ENCODE measurements around the gene NEBL.
"Not testable (repeated sequence)": the region's sequence is repeated elsewhere in the genome, so short reads cannot be mapped to it uniquely, and the experiment has no call there.

NEBL gene, protein sequence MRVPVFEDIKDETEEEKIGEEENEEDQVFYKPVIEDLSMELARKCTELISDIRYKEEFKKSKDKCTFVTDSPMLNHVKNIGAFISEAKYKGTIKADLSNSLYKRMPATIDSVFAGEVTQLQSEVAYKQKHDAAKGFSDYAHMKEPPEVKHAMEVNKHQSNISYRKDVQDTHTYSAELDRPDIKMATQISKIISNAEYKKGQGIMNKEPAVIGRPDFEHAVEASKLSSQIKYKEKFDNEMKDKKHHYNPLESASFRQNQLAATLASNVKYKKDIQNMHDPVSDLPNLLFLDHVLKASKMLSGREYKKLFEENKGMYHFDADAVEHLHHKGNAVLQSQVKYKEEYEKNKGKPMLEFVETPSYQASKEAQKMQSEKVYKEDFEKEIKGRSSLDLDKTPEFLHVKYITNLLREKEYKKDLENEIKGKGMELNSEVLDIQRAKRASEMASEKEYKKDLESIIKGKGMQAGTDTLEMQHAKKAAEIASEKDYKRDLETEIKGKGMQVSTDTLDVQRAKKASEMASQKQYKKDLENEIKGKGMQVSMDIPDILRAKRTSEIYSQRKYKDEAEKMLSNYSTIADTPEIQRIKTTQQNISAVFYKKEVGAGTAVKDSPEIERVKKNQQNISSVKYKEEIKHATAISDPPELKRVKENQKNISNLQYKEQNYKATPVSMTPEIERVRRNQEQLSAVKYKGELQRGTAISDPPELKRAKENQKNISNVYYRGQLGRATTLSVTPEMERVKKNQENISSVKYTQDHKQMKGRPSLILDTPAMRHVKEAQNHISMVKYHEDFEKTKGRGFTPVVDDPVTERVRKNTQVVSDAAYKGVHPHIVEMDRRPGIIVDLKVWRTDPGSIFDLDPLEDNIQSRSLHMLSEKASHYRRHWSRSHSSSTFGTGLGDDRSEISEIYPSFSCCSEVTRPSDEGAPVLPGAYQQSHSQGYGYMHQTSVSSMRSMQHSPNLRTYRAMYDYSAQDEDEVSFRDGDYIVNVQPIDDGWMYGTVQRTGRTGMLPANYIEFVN

DNA sequence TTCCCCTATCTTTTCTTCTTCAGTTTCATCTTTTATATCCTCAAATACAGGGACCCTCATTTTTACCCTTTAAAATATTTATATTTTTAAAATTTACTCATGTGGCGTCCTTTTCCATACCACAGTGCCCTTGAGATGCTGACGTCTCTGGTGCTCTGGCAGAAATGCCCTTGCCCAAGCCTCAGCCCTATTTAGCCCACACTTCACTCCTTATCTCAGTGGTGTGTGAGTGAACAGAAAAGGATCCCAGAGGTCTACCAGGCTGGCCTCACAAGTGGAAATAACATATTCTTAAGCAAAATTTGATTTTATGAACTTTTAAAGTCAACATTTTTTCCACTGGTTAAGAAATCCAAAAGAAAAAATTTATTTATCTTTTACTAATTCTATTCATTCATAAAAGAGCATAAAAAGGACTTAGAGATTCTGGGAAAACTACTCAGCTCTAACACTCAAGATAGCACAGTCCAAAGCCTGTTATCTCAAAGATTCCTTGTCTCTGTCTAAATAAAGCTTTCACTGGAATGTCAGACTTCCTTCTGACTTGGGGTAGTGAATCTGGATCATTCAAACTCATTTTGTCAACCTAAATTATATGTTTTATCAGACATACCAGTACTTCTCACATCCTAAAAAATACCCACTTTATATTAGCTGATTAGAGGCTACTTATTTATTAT, at the start of gene NEBL:
Gene NEBL, minus strand, starts transcription at position 166 of the 680 bp plus-strand sequence. Its CDS starts 106 bp downstream, at position 60.
- no peak for DNase-seq (ENCODE audit: low read depth)

DNA sequence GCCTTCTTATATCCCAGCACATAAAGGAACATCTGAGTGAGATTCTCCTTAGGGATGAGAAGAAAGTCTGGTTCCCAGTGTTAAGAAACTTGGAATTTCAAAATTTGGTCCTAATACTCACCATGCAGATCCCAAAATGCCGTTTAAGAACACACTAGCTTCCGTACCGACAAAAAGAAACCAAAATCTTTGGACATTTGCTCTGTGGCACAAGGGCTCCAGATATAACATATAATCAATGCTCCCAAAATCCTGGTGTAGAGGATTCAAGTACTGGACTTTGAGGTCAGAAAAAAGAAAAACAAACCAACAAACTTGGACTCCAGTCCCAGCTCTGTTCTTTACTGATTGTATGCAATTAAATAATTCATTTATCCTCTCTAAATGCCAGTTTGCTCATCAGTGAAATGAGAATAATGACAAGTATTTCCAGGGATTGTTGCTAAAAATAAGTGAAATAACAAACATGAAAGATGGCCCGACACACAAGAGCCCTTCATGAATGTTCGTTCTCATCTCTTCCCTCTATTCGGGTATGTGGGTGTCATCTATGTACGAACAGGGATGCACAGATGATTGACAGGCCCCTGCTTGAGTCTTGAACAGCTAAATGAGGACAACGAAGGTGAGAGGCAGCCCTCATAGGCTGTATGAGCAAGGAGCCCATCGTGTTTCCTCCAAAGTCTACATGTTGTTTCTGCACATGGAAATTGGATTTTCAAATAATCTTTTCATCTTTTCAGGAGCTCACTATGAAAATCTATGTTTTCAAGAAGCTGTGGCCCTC, 48.6 kb upstream of the NEBL start:
- DNase-seq (ENCODE audit: low read depth): no peak

DNA sequence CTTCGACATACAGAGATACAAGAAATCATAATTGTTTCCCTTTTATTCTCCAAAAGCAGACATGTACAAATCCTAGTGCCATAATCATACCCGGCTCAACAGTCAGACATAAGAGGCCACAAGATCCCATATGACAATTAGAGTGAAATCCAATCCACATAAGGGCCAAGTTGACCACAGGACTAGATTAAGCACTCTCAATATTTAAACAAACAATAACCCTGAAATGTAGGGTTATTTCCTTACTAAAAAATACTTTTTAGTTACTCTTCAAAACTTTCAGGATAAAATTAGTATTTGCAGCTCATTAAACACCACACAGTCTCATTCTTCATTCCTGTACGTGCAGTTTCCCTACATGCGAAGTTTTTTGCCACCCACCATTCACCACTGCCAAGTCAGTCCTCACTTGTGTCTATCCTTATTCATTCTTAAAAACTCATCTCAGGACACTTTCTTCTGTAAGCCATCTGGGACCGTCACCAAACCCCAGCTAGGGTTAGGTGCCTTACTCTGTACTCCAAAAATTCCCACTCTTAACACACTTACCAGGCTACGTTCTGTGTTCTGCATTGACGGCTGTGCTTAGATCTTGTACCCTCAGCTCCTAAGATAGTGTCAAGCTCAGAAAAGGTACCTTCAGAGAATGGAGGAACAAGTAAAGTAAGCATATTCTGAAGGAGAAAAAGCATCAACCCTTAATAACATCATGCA, 47.8 kb upstream of the NEBL start:
- no peak for DNase-seq (ENCODE audit: low read depth)

DNA sequence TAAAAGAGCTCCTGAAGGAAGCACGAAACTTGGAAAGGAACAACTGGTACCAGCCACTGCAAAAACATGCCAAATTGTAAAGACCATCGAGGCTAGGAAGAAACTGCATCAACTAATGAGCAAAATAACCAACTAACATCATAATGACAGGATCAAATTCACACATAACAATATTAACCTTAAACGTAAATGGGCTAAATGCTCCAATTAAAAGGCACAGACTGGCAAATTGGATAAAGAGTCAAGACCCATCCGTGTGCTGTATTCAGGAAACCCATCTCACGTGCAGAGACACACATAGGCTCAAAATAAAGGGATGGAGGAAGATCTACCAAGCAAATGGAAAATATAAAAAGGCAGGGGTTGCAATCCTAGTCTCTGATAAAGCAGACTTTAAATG, 42.3 kb upstream of the NEBL start:
- DNase-seq (ENCODE audit: low read depth): not testable (repeated sequence)

DNA sequence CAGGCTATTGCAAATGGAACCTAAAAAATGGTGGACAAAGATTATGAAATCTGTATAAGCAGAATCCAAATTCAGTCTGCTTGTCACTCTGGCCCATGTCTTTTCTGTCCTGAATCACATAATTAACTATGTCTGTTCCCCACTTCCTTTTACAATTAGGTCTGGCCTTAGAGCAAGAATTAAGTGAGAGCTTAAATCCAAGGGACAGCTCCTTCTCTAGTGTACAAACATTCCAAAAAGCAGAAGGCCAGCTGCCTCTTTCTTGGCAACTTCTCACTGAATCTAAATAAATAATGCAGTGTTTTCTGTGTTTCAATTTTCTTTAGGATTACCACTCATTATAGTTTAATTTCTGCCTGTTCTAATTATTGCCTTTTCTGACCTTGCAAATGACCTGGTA, 39.3 kb upstream of the NEBL start:
- no peak for DNase-seq (ENCODE audit: low read depth)

DNA sequence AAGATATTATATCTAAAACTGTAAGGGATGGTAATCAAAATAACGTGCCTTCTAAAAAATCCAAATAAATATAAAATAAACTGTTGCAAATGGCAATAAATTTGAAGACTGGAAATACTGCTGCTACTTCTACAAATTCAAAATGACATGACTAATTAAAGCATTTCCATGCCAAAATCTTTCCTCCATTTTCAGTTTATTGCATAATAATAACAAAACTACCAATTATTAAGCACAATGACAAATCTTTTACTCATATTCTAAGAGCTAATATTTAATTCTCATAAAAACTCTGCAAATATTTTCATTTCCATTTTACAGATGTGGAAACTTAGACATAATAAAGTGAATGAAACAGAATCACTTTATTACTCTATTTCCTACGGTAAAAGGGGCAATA, 38.8 kb upstream of the NEBL start:
- no peak for DNase-seq (ENCODE audit: low read depth)

DNA sequence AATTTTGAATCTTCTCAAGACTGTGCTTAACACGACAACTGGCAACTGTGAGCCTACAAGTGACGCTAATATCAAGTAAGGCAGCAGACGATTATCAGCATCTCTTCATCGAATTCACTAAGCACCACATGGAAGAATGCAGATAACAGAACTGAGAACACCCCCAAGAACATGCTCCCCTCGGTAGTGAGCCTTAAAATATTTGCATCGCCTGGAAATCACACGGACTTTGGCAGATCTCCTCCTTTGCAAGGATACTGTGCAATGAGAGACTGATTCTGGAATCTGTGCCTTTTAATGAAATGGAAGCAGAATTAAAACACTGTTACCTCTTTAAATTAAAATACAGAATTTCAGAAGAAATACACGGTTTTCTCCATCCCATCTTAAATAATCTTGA, 38.2 kb upstream of the NEBL start:
- no peak for DNase-seq (ENCODE audit: low read depth)

DNA sequence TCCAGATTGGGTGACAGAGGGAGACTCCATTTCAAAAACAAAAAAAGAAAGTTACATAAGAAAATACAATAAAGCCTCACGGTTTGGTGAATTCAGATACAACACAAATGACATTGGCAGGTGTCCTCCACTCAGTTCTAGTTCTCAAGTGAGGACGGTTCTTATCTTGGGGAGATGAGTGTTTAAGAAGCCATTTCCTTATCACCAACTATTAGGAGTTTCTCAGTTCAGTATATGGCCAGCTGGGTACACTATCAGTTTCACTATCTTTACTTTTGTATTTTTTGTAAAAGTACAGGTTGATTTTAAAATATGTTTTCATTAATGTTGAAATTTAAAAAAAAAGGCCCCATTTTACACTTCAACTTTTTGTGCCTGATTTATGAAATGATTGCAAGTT, 36.6 kb upstream of the NEBL start:
- no peak for DNase-seq (ENCODE audit: low read depth)

DNA sequence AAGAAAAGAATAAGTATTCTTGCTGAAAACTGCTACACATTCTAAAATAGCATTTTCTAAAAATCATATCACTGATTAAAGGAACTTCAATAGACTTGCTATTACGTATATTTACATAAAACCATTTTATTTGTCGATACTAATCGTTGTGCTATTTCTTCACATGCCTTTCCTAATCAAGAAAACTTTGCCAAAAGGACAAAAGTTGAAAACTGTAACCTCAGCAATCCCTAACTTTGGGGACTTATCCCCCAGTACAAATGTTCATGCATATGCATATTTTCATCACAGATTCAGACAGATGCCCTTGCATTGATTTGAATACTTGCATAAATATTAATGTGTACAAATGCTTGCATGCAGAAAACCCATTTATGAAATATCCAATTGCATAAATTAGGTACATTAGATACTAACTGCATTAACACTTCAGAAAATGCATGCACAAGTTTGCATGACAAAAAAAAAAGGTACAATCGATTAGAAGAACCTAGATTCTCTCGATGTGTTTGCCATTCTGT, 35.6 kb upstream of the NEBL start:
- DNase-seq (ENCODE audit: low read depth): no peak

DNA sequence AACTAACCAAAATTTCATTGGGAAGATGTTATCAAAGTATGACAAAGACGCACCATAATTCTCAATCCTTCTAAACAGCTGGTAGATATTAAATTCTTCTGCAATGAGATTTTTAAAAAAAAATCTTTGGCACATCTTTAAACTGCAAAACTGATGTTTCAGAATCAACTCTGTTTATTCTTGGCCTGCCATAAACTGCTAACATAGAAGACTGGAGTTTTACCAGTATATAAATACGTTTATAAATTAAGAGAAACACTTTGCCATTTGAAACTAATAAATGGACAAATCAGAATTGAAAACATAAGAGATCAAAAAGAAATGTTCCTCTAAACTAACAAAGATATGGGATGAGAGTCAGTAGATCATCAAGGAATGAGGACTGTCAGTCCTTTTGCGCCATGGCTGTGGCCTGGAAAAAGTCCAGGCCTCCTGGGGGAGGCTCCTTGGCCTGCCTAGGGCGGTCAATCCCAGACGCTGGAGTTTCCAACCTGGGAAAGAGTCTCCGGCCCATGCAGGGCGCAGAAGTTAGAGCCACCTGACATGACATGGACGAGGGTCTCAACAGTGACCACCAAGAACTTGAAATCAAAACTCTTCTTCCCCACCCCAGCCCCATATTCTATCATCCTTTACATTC, 34.2 kb upstream of the NEBL start:
- peak; percentile 9 for DNase-seq (ENCODE audit: low read depth)

DNA sequence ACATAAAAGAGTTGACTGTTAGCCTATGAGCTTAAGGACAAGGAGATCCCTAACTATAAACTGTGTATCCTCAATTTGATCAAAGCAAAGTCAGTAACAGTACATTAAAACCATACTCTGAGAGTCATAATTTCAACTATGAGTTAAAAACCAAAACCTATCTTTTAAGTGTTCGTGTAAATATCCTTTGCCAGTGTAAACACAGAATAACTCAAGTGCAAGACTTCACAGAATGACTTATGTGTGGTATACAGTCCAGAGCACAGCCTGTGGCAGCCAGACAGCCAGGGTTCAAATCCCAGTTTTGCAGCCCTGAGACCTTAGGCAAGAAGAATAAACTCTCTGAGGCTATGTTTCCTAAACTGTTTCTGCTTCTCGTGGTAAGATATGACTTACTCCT, 30.3 kb upstream of the NEBL start:
- DNase-seq (ENCODE audit: low read depth): no peak

DNA sequence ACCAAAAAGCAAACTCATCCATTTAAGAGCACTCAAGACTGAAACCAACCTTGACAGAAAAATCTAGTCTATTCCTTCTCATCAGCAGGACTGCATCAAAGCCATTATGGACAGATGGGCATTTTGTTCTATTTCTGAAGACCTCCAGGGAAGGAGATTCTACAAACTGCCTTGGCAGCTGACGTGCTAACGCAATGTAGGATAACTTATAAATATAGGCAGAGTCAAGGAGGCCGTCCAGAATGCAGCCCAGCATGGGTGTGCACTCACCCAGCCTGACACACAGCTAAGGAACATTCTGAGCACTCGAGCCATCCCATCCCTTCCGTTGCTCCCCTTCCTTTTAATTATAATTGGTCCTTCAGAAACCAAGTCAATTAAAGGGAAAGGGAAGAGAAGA, 25.3 kb upstream of the NEBL start:
- no peak for DNase-seq (ENCODE audit: low read depth)

DNA sequence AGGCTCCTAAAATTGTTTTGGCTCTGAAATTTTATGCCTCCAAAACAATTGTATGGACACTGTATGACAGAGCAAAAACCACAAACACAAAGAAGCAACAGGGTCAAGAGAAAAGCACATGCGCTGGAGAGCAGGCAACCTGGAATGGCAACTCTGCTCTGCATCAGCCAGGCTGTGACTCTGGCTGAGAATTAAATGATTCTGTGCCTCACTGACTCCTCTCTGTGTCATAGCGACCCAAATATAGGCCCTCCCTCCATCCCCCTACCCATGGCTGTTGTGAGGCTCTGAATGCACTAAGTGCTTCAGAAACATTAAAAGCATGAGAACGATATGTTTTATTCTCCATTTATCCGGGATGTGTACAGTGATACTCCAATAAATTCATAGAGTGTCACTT, 24.9 kb upstream of the NEBL start:
- no peak for DNase-seq (ENCODE audit: low read depth)

DNA sequence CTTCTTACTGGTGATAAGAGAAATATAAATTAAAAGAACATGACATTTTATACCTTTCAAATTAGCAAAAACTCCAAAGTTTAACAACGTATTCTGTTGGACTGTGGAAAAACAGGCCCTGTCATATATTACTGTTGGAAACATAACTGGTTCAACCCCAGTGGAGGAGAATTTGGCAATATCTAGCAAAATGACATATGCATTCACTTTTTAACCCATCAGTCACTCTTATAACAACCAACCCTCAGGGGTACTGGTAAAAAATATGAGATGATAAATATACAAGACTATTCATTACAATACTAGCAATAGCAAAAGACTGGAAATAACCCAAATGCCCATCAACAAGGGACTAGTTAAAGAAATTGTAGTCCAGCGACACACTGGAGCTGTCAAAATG, 22.9 kb upstream of the NEBL start:
- no peak for DNase-seq (ENCODE audit: low read depth)

DNA sequence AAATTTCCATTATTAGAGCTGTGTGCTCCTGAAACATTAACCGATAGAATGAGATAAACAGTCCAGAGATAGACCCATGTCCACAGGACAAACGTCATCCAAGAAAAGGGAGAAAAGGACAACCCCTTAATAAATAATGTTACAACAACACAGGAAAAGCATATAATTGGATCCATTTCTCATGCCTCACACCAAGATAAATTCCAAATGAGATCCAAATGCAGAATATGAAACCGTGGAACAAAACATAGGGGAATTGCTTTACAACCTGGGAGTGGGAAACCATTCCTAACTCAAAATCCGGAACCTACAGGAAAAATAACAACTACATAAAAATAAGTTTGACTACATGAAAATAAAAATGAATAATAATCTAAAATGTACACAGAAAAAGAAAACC, 22.4 kb upstream of the NEBL start:
- DNase-seq (ENCODE audit: low read depth): no peak

DNA sequence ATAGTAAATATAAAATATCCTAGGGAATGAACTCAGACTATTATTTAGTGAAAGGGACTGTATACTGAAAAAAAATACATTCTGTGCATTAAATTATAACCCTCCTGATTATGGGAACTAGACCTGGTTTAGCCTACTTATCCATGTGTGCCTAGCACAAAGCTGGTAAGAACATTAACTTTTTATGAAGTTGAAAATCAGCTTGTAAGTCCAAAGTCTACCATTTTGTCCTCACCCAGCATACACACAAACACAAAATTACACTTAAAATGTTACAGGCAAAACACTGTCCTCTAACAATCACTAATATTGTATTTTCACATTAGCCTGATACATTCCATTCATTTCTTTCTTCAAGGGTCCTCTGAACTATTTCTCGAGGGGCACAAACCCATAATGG, 19.9 kb upstream of the NEBL start:
- DNase-seq (ENCODE audit: low read depth): no peak

DNA sequence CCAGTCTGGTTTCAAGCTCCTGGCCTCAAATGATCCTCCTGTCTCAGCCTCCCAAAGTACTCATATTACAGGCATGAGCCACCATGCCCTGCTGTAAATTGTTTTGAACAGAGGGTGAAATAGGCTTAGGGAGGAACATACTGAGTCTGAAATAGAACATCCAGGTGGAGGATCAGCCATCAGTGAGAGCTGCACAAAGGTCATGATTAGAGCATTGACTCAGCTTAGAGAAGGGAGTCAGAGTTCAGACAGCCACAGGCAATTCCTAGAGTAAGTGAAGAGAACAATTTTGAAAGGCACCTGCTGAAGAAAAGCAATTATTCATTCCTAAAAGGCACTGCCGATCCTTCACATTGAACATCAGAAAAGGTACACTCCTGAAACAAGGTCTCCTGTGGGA, 15.9 kb upstream of the NEBL start:
- DNase-seq (ENCODE audit: low read depth): no peak

DNA sequence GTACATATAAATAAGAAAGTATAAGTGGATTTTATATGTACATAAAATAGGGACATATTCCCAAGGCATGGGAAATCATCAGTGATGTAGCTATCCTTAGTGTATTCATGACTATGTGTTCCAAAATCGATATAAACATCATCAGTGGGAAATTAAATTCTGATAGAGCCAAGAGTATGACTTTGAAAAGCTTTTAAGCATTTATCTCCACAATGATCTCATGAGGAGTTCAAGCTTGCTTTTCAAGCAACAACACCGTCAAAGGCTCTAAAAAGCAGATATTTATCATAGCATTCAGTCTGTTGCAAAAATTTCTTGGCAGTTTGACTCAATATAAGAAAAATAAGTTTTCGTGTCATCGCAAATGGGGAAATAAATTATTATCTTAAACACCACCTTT, 14.5 kb upstream of the NEBL start:
- DNase-seq (ENCODE audit: low read depth): no peak

DNA sequence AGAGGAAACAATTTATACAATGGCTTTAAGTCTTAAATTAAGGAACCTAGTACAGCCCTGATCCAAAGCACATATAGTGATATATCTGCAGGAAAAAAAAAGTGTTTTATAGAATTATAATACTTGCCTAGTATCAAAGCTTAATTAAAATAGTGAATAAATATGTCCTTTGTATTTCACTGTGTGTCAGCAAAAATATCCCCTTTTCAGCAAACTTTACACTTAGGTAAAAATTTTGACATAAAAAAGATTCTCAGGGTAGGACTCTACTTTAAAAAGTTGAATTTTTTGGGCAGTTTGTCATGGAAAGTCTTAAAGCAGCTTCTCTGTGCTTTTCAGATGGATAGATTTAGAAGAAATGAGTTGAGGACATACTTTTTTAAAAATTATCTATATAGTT, 12.7 kb upstream of the NEBL start:
- no peak for DNase-seq (ENCODE audit: low read depth)

DNA sequence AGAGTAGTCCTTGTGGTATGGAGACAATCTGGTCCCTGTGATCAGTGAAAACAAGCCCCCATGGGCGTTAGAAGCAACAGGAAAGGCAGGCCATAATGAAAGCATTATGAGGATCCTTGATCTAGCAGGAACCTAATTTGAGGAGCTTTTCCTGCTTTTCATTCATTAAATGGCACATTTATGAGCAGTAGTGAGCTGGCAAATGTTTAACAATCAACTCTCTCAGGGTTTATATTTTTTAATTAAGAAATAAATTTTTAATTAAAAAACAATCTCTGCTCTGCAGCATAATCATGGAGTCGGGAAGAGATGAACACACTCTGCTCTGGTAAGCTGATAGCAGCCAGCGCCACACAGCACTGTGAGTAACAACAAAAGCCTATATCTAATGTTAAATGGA, 11.3 kb upstream of the NEBL start:
- no peak for DNase-seq (ENCODE audit: low read depth)

All from fibroblast of gingiva (primary cell).